ENCODE data around the gene SCAI.
"Not testable (repeated sequence)": the region's sequence is repeated elsewhere in the genome, so short reads cannot be mapped to it uniquely, and the experiment has no call there.

SCAI gene

DNA sequence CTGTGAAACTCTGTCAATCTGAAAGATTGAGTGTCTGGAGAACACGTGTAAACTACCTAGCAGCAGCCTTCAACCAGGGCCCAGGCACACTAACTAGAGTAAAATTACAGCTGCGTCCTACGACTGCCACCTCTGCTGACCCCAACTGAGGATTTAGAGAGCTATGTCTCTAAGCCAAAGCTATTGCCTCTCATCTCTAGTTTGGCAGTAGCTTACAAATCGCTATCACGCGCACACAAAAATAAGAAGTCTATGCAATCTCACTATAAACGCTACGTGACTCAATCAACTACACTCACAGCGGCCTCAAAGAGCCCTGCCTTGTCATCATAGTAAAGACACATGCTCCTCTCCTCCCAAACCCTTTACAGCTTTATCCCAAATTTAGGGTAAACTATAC, 37.5 kb upstream of the SCAI start:
- no peak for DNase-seq (ENCODE audit: low spot score)
- H3K4me3 ChIP-seq = no peak overlapping the region
- no peak overlapping the region for H3K27ac ChIP-seq
- no peak for TF ChIP-seq CTCF (IDR thresholded peaks at IDR 0.05)

DNA sequence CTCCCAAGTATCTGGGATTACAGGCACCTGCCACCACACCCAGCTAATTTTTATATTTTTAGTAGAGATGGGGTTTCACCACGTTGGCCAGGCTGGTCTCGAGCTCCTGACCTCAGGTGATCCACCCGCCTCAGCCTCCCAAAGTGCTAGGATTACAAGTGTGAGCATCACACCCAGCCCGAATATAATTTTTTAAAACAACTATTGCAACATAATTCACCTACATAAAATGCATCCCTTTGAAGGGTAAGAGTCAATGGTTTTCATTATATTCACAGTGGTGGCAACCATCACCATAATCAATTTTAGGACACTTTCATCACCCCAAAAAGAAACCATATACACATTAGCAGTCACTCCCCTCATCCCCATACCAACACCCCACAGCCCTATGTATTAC, 36.4 kb upstream of the SCAI start:
- H3K27ac ChIP-seq; DNase-seq (ENCODE audit: low spot score): not testable (repeated sequence)

DNA sequence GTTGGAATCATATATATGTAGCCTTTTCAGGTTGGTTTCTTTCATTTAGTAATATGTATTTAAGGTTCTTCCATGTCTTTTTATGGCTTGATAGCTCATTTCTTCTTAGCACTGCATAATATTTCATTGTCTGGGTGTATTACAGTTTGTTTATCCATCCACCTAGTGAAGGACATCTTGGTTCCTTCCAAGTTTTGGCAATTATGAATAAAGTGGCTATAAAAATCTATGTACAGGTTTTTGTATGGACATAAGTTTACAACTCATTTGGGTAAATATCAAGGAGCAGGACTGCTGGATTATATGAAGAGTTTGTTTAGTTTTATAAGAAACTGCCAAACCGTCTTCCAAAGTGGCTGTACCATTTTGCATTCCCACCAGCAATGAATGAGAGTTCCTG, 34.6 kb upstream of the SCAI start:
- H3K4me3 ChIP-seq = no peak overlapping the region
- H3K27ac ChIP-seq = no peak overlapping the region
- no peak for TF ChIP-seq CTCF (IDR thresholded peaks at IDR 0.05)
- DNase-seq (ENCODE audit: low spot score) = no peak

More for the DNA sequence above, 36.4 kb upstream of the SCAI start:
- H3K4me3 ChIP-seq = not testable (repeated sequence)

GRCh38 chr9:125176636-125177035, 33.3 kb upstream of the SCAI start:
- Histone ChIP-seq H3K4me3 (no peak overlapping the region), H3K27ac (no peak overlapping the region)
- TF ChIP-seq CTCF (IDR thresholded peaks at IDR 0.05) = no peak
- DNase-seq (ENCODE audit: low spot score) = no peak

- TF ChIP-seq CTCF (IDR thresholded peaks at IDR 0.05) = no peak
- no peak for DNase-seq (ENCODE audit: low spot score)
- Histone ChIP-seq H3K27ac (peak overlapping the region in 1 of 2 donors; percentile 58), H3K4me3 (peak overlapping the region; percentile 22)
Observed at GRCh38 chr9:125172031-125172755, 28.9 kb upstream of the SCAI start.

DNA sequence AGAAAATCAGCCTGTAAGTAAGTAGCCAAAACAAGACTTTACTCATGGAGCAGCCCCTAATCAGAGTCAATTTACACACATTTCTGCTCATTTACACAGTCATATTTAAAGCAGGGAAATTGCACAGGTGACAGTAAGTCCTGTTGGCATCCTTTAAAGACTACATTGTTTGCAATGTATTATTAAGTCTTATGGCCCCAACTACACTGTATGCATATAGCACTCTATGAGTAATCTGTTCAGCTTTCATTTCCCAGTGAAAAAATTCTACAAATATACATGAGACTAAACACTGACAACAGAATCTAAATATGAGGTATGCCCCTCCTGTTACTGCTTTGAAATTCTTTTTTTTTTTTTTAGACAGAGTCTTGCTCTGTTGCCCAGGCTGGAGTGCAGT, 26.6 kb upstream of the SCAI start:
- Histone ChIP-seq H3K27ac (no peak overlapping the region), H3K4me3 (no peak overlapping the region)
- no peak for DNase-seq (ENCODE audit: low spot score)
- TF ChIP-seq CTCF (IDR thresholded peaks at IDR 0.05) = no peak

GRCh38 chr9:125166762-125167161, 23.4 kb upstream of the SCAI start:
- H3K27ac ChIP-seq = peak overlapping the region; percentile 32 to 61
- no peak for TF ChIP-seq CTCF (IDR thresholded peaks at IDR 0.05)
- no peak for DNase-seq (ENCODE audit: low spot score)
- H3K4me3 ChIP-seq = no peak overlapping the region

DNA sequence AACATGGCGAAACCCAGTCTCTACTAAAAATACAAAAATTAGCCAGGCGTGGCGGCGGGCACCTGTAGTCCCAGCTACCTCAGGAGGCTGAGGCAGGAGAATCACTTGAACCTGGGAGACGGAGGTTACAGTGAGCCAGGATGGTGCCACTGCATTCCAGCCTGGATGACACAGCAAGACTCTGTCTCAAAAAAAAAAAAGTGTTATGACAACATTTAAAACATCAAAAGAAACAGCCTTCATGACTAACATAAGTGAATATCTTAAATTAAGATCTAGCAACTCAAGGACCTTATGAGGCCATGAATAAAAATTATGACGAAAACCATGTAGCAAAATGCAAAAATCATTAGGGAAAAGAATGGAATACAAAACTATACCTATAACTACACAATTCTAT, 19.6 kb upstream of the SCAI start:
- not testable (repeated sequence) for DNase-seq (ENCODE audit: low spot score); H3K4me3 ChIP-seq; H3K27ac ChIP-seq

Measured in coronary artery (tissue), 2 donors.